GM23338 (cell line): Measurements from ENCODE around the gene RBM44. TPM values are rescaled to one million over a fixed set of nuclear protein-coding genes. Genes with fewer than 3 reads are reported as not detected.

Experiments used
- ATAC-seq: fragments of 200-7000 bp; cut with Tn5 transposase; 3 replicates; pipeline ENCODE4 v1.9.1; 2020
- DNase-seq: peaks from one replicate; pipeline ENCODE4 v3.0.0-alpha.2; 2015; ENCODE audit warnings: low spot score
- H2AFZ ChIP-seq: fragments of 200-600 bp; sonication (generic); 2 replicates; pipeline ENCODE4 v1.8.0; 2016; ENCODE audit warnings: antibody characterized with exemption, mild to moderate bottlenecking, moderate library complexity
- H3F3A ChIP-seq: fragments of 200-600 bp; sonication (generic); replicated peaks from 2 replicates; pipeline ENCODE4 v1.8.0; 2017; ENCODE audit warnings: antibody characterized with exemption, mixed run types, low read depth
- H3K27ac ChIP-seq: fragments of 200-600 bp; sonication (generic); 2 replicates; pipeline ENCODE4 v1.6.1; 2016; ENCODE audit warnings: low read depth
- H3K27me3 ChIP-seq: fragments of 200-600 bp; sonication (generic); 2 replicates; pipeline ENCODE4 v1.8.0; 2016; ENCODE audit warnings: mild to moderate bottlenecking, mixed run types, moderate library complexity; ENCODE audit not compliant: insufficient read depth
- H3K36me3 ChIP-seq: fragments of 200-600 bp; sonication (generic); 2 replicates; pipeline ENCODE4 v1.8.0; 2016; ENCODE audit warnings: mild to moderate bottlenecking; ENCODE audit not compliant: insufficient read depth
- H3K4me1 ChIP-seq: fragments of 200-600 bp; sonication (generic); 2 replicates; pipeline ENCODE4 v1.8.0; 2016; ENCODE audit warnings: mild to moderate bottlenecking, moderate library complexity; ENCODE audit not compliant: insufficient read depth
- H3K4me2 ChIP-seq: fragments of 200-600 bp; sonication (generic); 2 replicates; pipeline ENCODE4 v1.7.1; 2017; ENCODE audit warnings: mixed run types
- H3K4me3 ChIP-seq: fragments of 200-600 bp; sonication (generic); 2 replicates; pipeline ENCODE4 v1.6.1; 2016; ENCODE audit warnings: mixed run types
- H3K79me2 ChIP-seq: fragments of 200-600 bp; sonication (generic); replicated peaks from 2 replicates; pipeline ENCODE4 v1.8.0; 2017; ENCODE audit warnings: mild to moderate bottlenecking; ENCODE audit not compliant: insufficient read depth
- H3K9me2 ChIP-seq: fragments of 200-600 bp; sonication (generic); 2 replicates; pipeline ENCODE4 v1.8.0; 2017; ENCODE audit not compliant: insufficient read depth
- H4K20me1 ChIP-seq: fragments of 200-600 bp; sonication (generic); replicated peaks from 2 replicates; pipeline ENCODE4 v1.8.0; 2017; ENCODE audit warnings: mild to moderate bottlenecking; ENCODE audit not compliant: insufficient read depth
- H3K27ac Mint-ChIP-seq: 2 replicates; pipeline ENCODE4 v1.8.0; 2020; ENCODE audit warnings: inconsistent platforms, mild to moderate bottlenecking, moderate library complexity, mixed read lengths
- H3K27me3 Mint-ChIP-seq: 3 replicates; pipeline ENCODE4 v1.8.0; 2022; ENCODE audit warnings: low read depth, mild to moderate bottlenecking, moderate library complexity, mixed read lengths, inconsistent platforms; ENCODE audit not compliant: insufficient read depth, poor library complexity
- H3K36me3 Mint-ChIP-seq: 3 replicates; pipeline ENCODE4 v1.8.0; 2021; ENCODE audit warnings: low read depth, mild to moderate bottlenecking, inconsistent platforms, moderate library complexity, mixed read lengths
- H3K4me1 Mint-ChIP-seq: 3 replicates; pipeline ENCODE4 v1.8.0; 2020; ENCODE audit warnings: mild to moderate bottlenecking, inconsistent platforms, mixed read lengths
- H3K4me3 Mint-ChIP-seq: 3 replicates; pipeline ENCODE4 v1.8.0; 2021; ENCODE audit warnings: moderate library complexity, mild to moderate bottlenecking, inconsistent platforms, mixed read lengths
- H3K9me3 Mint-ChIP-seq: 3 replicates; pipeline ENCODE4 v1.8.0; 2020; ENCODE audit warnings: moderate library complexity, mild to moderate bottlenecking, inconsistent platforms, mixed read lengths
- EZH2phosphoT487 ChIP-seq: fragments of 200-600 bp; sonication (generic); IDR thresholded peaks from one replicate; pipeline ENCODE4 v1.8.1; 2018; ENCODE audit warnings: antibody characterized with exemption; ENCODE audit not compliant: unreplicated experiment
- NANOG ChIP-seq: IDR thresholded peaks from 2 replicates; pipeline ENCODE4 v1.6.1; 2016; ENCODE audit warnings: antibody characterized with exemption, borderline replicate concordance
- POLR2AphosphoS5 ChIP-seq: IDR thresholded peaks from 2 replicates; pipeline ENCODE4 v1.6.1; 2016; ENCODE audit warnings: antibody characterized with exemption, low read depth
- STAT1 ChIP-seq: IDR thresholded peaks from one replicate; pipeline ENCODE4 v1.6.1; 2016; ENCODE audit warnings: antibody characterized with exemption; ENCODE audit not compliant: unreplicated experiment
- ZNF114 ChIP-seq: fragments of 250-450 bp; sonication (Bioruptor Pico); IDR thresholded peaks from 2 replicates; pipeline ENCODE4 v1.5.0; 2020; ENCODE audit warnings: mild to moderate bottlenecking, moderate library complexity
- polyA plus RNA-seq: library from polyadenylated mRNA; unstranded; fragments of >200 nt; fragmentation: Nextera tagmentation; extraction: Ambion mirVana; gene quantifications from 2 replicates; pipeline ENCODE4 v1.2.1, GENCODE V29; 2016
- total RNA-seq: library from RNA; depleted of rRNA; stranded (reverse); fragments of >200 nt; shearing (Covaris generic); gene quantifications from 2 replicates; pipeline ENCODE4 v1.2.3, GENCODE V29; 2014
- TF ChIP-seq, protein P1 (sequence below): IDR thresholded peaks from one replicate; pipeline ENCODE4 v1.6.1; 2018; ENCODE audit warnings: antibody characterized with exemption; ENCODE audit not compliant: unreplicated experiment
- TF ChIP-seq, protein P2 (sequence below): fragments of 250-450 bp; sonication (Bioruptor Pico); IDR thresholded peaks from 2 replicates; pipeline ENCODE4 v1.5.0; 2020; ENCODE audit warnings: mild to moderate bottlenecking, moderate library complexity

RBM44 gene
- total and polyA plus RNA-seq, 2 experiments from 2014 or later: 0.29 to 0.87 TPM

DNA sequence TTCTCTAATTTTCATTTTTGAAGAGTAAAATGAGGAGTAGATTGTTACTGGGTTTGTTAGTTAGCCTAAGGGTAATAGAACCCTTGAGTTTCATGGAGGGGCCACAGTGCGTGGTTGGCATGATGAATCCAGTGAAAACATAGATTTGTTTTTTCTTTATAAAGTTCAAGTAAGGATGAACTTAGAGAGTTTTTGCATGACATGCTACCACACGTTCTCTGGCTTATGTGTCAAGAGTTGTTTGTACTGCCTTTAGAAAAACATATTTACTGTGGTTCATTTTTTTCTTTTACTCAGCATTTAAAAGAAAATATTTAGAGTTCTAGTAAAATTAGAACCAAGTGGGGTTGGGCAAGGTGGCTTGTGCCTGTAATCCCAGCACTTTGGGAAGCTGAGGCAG, 21.8 kb downstream of the RBM44 start (continued):
- TF ChIP-seq, protein P1, sequence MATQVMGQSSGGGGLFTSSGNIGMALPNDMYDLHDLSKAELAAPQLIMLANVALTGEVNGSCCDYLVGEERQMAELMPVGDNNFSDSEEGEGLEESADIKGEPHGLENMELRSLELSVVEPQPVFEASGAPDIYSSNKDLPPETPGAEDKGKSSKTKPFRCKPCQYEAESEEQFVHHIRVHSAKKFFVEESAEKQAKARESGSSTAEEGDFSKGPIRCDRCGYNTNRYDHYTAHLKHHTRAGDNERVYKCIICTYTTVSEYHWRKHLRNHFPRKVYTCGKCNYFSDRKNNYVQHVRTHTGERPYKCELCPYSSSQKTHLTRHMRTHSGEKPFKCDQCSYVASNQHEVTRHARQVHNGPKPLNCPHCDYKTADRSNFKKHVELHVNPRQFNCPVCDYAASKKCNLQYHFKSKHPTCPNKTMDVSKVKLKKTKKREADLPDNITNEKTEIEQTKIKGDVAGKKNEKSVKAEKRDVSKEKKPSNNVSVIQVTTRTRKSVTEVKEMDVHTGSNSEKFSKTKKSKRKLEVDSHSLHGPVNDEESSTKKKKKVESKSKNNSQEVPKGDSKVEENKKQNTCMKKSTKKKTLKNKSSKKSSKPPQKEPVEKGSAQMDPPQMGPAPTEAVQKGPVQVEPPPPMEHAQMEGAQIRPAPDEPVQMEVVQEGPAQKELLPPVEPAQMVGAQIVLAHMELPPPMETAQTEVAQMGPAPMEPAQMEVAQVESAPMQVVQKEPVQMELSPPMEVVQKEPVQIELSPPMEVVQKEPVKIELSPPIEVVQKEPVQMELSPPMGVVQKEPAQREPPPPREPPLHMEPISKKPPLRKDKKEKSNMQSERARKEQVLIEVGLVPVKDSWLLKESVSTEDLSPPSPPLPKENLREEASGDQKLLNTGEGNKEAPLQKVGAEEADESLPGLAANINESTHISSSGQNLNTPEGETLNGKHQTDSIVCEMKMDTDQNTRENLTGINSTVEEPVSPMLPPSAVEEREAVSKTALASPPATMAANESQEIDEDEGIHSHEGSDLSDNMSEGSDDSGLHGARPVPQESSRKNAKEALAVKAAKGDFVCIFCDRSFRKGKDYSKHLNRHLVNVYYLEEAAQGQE: no peak
- no peak for TF ChIP-seq EZH2phosphoT487

DNA sequence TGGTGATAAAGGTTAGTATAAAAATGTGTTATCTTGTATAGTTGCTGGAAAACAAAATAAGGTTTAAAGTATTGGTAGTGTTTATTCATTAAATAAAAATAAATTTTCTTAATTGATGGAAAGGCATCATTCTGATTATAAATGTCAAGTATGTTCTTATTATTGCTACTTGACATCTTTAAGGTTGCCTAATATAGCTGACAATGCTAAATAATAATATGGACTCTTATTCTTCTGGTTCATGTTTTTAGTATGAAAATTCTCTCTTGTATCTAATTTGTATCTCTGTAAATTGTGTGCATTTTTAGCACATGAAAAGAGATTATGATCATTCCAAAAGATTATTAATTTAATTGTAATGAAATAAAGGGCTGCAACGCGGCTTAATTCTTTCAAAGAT, 25.0 kb downstream of the RBM44 start:
- ATAC-seq (no peak), DNase-seq (no peak)
- Mint-ChIP-seq H3K9me3 (no peaks in the 10 kb centered on the region), H3K27ac (no peak overlapping the region), H3K4me1 (no peaks in the 10 kb centered on the region), H3K27me3 (no peaks in the 10 kb centered on the region), H3K36me3 (no peaks in the 10 kb centered on the region), H3K4me3 (no peak overlapping the region)
- Histone ChIP-seq H3K27me3 (no peaks in the 10 kb centered on the region), H3K36me3 (no peaks in the 10 kb centered on the region), H3K27ac (no peak overlapping the region), H3K79me2 (no peaks in the 10 kb centered on the region), H3K4me2 (no peak overlapping the region), H3K9me2 (no peaks in the 10 kb centered on the region), H4K20me1 (no peaks in the 10 kb centered on the region), H3K4me1 (no peaks in the 10 kb centered on the region), H3F3A (no peaks in the 10 kb centered on the region), H2AFZ (no peak overlapping the region), H3K4me3 (no peak overlapping the region)
- no peak for TF ChIP-seq EZH2phosphoT487
- TF ChIP-seq POLR2AphosphoS5: no peak
- TF ChIP-seq, protein P2, sequence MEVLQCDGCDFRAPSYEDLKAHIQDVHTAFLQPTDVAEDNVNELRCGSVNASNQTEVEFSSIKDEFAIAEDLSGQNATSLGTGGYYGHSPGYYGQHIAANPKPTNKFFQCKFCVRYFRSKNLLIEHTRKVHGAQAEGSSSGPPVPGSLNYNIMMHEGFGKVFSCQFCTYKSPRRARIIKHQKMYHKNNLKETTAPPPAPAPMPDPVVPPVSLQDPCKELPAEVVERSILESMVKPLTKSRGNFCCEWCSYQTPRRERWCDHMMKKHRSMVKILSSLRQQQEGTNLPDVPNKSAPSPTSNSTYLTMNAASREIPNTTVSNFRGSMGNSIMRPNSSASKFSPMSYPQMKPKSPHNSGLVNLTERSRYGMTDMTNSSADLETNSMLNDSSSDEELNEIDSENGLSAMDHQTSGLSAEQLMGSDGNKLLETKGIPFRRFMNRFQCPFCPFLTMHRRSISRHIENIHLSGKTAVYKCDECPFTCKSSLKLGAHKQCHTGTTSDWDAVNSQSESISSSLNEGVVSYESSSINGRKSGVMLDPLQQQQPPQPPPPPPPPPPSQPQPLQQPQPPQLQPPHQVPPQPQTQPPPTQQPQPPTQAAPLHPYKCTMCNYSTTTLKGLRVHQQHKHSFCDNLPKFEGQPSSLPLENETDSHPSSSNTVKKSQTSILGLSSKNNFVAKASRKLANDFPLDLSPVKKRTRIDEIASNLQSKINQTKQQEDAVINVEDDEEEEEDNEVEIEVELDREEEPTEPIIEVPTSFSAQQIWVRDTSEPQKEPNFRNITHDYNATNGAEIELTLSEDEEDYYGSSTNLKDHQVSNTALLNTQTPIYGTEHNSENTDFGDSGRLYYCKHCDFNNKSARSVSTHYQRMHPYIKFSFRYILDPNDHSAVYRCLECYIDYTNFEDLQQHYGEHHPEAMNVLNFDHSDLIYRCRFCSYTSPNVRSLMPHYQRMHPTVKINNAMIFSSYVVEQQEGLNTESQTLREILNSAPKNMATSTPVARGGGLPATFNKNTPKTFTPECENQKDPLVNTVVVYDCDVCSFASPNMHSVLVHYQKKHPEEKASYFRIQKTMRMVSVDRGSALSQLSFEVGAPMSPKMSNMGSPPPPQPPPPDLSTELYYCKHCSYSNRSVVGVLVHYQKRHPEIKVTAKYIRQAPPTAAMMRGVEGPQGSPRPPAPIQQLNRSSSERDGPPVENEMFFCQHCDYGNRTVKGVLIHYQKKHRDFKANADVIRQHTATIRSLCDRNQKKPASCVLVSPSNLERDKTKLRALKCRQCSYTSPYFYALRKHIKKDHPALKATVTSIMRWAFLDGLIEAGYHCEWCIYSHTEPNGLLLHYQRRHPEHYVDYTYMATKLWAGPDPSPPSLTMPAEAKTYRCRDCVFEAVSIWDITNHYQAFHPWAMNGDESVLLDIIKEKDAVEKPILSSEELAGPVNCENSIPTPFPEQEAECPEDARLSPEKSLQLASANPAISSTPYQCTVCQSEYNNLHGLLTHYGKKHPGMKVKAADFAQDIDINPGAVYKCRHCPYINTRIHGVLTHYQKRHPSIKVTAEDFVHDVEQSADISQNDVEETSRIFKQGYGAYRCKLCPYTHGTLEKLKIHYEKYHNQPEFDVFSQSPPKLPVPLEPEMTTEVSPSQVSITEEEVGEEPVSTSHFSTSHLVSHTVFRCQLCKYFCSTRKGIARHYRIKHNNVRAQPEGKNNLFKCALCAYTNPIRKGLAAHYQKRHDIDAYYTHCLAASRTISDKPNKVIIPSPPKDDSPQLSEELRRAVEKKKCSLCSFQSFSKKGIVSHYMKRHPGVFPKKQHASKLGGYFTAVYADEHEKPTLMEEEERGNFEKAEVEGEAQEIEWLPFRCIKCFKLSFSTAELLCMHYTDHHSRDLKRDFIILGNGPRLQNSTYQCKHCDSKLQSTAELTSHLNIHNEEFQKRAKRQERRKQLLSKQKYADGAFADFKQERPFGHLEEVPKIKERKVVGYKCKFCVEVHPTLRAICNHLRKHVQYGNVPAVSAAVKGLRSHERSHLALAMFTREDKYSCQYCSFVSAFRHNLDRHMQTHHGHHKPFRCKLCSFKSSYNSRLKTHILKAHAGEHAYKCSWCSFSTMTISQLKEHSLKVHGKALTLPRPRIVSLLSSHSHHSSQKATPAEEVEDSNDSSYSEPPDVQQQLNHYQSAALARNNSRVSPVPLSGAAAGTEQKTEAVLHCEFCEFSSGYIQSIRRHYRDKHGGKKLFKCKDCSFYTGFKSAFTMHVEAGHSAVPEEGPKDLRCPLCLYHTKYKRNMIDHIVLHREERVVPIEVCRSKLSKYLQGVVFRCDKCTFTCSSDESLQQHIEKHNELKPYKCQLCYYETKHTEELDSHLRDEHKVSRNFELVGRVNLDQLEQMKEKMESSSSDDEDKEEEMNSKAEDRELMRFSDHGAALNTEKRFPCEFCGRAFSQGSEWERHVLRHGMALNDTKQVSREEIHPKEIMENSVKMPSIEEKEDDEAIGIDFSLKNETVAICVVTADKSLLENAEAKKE (CRISPR knock-in tag): no peak
- no peak for TF ChIP-seq NANOG
- TF ChIP-seq ZNF114 (CRISPR knock-in tag): no peak
- TF ChIP-seq STAT1: no peak
